Astrocyte of the cerebellum (primary cell): Measurements from ENCODE around the gene ARHGAP15.
A peak's percentile ranks its signal among the peaks of the same experiment; 100 is the strongest.

Experiments
- DNase-seq: peaks from one replicate; pipeline ENCODE4 v3.0.0-alpha.2; 2011; ENCODE audit warnings: low read depth
- H3K4me3 ChIP-seq: 2 replicates; pipeline ENCODE4 v1.5.1; 2011; ENCODE audit warnings: mild to moderate bottlenecking, low read depth, low read length, moderate library complexity
- CTCF ChIP-seq: IDR thresholded peaks from 2 replicates; pipeline ENCODE4 v1.5.1; 2012; ENCODE audit warnings: low read length, low read depth, moderate library complexity, mild to moderate bottlenecking; ENCODE audit errors: missing control alignments
- in situ Hi-C: cut with HindIII; loops from 2 replicates; pipeline ENCODE4 v1.10.0; 2017; ENCODE audit warnings: low sequenced_read_pairs

The ARHGAP15 gene

GRCh38 chr2:143617803-143618415, 488.7 kb downstream of the ARHGAP15 start:
- DNase-seq = no peak
- in situ Hi-C loops = no loop called here
- no peak for TF ChIP-seq CTCF
- H3K4me3 ChIP-seq = no peak overlapping the region

- no peak overlapping the region for H3K4me3 ChIP-seq
- no peak for TF ChIP-seq CTCF
- DNase-seq = no peak
- in situ Hi-C loops = no loop called here
Measured at GRCh38 chr2:143622106-143622505, 492.9 kb downstream of the ARHGAP15 start.

GRCh38 chr2:143623231-143623908, 494.2 kb downstream of the ARHGAP15 start:
- TF ChIP-seq CTCF = peak; percentile 22
- in situ Hi-C loops = no loop called here
- H3K4me3 ChIP-seq = no peak overlapping the region
- DNase-seq = no peak

GRCh38 chr2:143623909-143624260, 494.7 kb downstream of the ARHGAP15 start:
- H3K4me3 ChIP-seq = no peak overlapping the region
- no peak for TF ChIP-seq CTCF
- in situ Hi-C loops = no loop called here
- DNase-seq = no peak

- in situ Hi-C loops = no loop called here
- DNase-seq = peak; percentile 80
Measured at GRCh38 chr2:143629340-143629739, 500.1 kb downstream of the ARHGAP15 start.

GRCh38 chr2:143632751-143633374, 503.6 kb downstream of the ARHGAP15 start:
- H3K4me3 ChIP-seq = no peak overlapping the region
- TF ChIP-seq CTCF = no peak
- DNase-seq = no peak
- in situ Hi-C loops = no loop called here

More at GRCh38 chr2:143629340-143629739, 500.1 kb downstream of the ARHGAP15 start:
- H3K4me3 ChIP-seq = no peak overlapping the region
- no peak for TF ChIP-seq CTCF
